Sigmoid colon (tissue), 4 donors: ENCODE data around the gene SPTAN1.

Experiments used
- EP300 ChIP-seq, 4 donors: sonication (generic); formaldehyde crosslinking; IDR thresholded peaks; one replicate each; pipeline ENCODE4 v1.6.1; 2017; ENCODE audit warnings: antibody characterized with exemption in 4 of 4
- POLR2A ChIP-seq, 2 donors: fragments of 450-650 bp; IDR thresholded peaks; one replicate each; pipeline ENCODE4 v1.6.1; 2016; ENCODE audit warnings: antibody characterized with exemption in 2 of 2, mild to moderate bottlenecking in 2 of 2, moderate library complexity in 2 of 2
- POLR2AphosphoS5 ChIP-seq, 4 donors: sonication (generic); formaldehyde crosslinking; IDR thresholded peaks; one replicate each; pipeline ENCODE4 v1.6.1; 2017; ENCODE audit warnings: antibody characterized with exemption in 4 of 4
- TF ChIP-seq, protein P1 (sequence below), 4 experiments: fragments of 450-650 bp in 3 of 4; fragments of 200-600 bp in 1 of 4; IDR thresholded peaks; one replicate each; pipeline ENCODE4 v1.5.1; 2016 to 2019; ENCODE audit warnings: antibody characterized with exemption in 4 of 4, mild to moderate bottlenecking in 3 of 4, moderate library complexity in 2 of 4

DNA sequence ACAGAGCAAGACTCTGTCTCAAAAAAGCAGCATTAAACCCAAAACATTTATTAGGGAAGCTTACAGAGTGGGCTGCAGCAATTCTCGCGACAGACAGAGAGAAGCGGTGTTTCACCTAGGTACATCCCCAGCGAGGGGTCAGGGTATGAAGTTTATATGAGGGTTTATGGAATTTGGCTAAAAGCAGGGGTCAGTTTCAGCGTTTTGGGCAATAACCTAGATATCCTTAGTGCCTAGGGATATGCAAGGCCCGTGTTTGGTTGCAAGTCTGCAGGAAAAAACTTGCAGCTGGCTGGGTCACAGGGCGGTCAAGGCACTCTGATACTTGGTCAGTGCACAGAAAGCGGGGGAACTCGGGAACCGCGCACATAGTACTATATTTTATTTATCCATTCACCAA is 48.5 kb upstream of the SPTAN1 start:
- TF ChIP-seq POLR2A (IDR thresholded peaks at IDR 0.05) = no peak
- TF ChIP-seq, protein P1, sequence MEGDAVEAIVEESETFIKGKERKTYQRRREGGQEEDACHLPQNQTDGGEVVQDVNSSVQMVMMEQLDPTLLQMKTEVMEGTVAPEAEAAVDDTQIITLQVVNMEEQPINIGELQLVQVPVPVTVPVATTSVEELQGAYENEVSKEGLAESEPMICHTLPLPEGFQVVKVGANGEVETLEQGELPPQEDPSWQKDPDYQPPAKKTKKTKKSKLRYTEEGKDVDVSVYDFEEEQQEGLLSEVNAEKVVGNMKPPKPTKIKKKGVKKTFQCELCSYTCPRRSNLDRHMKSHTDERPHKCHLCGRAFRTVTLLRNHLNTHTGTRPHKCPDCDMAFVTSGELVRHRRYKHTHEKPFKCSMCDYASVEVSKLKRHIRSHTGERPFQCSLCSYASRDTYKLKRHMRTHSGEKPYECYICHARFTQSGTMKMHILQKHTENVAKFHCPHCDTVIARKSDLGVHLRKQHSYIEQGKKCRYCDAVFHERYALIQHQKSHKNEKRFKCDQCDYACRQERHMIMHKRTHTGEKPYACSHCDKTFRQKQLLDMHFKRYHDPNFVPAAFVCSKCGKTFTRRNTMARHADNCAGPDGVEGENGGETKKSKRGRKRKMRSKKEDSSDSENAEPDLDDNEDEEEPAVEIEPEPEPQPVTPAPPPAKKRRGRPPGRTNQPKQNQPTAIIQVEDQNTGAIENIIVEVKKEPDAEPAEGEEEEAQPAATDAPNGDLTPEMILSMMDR (IDR thresholded peaks at IDR 0.05) = no peak
- no peak for TF ChIP-seq POLR2AphosphoS5 (IDR thresholded peaks at IDR 0.05)
- no peak for TF ChIP-seq EP300 (IDR thresholded peaks at IDR 0.05)
